GM12874 (cell line): Measurements from ENCODE around the gene PLSCR5.

Experiments
- TF ChIP-seq, protein P1 (sequence below): IDR thresholded peaks from 2 replicates; pipeline ENCODE4 v1.5.1; 2011; ENCODE audit warnings: low read depth, mild to moderate bottlenecking, control low read depth, low read length, moderate library complexity; ENCODE audit not compliant: insufficient read depth

The PLSCR5 gene

DNA sequence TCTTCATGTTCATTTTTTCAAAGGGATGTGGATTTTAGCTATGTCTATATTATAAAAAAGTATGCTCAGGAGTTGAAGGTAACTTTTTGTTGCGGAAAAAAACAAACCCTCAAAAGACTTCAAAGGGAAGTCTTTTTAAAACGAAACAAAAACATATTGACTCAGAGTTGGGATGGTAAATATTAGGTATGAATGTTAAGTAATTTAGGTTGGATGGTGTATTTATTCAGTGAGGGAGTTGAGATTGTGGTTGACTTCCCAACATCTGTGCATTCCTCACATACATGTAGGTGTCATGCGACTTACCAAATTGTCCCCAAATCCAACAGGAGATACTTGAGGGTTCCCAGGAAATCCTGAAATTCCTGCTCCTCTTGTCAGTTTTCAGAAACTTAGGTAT is 32.7 kb upstream of the PLSCR5 start:
- TF ChIP-seq, protein P1, sequence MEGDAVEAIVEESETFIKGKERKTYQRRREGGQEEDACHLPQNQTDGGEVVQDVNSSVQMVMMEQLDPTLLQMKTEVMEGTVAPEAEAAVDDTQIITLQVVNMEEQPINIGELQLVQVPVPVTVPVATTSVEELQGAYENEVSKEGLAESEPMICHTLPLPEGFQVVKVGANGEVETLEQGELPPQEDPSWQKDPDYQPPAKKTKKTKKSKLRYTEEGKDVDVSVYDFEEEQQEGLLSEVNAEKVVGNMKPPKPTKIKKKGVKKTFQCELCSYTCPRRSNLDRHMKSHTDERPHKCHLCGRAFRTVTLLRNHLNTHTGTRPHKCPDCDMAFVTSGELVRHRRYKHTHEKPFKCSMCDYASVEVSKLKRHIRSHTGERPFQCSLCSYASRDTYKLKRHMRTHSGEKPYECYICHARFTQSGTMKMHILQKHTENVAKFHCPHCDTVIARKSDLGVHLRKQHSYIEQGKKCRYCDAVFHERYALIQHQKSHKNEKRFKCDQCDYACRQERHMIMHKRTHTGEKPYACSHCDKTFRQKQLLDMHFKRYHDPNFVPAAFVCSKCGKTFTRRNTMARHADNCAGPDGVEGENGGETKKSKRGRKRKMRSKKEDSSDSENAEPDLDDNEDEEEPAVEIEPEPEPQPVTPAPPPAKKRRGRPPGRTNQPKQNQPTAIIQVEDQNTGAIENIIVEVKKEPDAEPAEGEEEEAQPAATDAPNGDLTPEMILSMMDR = no peak

DNA sequence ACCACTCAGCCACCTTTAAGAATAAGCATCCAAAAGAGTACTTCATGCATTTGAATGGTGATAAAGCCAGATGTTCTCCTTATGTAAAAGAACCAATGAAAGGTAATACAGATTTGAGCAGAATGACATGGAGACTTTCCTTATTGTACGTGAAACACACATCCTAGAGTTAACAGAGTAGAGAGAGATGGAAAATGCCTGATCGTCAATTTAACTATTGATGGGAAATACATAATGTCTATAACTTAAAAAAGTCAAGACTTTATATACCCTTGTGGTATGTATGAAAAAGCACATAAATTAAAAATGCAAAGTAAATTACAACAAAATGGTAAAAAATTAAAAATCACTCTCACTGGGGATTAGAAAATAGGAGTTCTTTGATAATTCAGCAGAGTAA is 31.7 kb upstream of the PLSCR5 start:
- TF ChIP-seq, protein P1 = no peak

DNA sequence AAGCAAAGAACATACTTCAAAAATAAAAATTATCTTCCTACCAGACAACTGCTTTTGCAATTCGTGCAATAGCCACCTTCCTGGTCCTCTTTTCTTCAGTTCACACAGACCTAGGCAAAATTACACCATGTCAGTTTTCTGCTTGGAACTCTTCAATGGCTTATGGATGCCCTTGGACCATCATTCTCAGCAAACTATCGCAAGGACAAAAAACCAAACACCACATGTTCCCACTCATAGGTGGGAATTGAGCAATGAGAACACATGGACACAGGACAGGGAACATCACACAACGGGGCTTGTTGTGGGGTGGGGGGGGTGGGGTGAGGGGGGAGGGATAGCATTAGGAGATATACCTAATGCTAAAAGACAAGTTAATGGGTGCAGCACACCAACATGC is 29.2 kb upstream of the PLSCR5 start:
- TF ChIP-seq, protein P1 = no peak

DNA sequence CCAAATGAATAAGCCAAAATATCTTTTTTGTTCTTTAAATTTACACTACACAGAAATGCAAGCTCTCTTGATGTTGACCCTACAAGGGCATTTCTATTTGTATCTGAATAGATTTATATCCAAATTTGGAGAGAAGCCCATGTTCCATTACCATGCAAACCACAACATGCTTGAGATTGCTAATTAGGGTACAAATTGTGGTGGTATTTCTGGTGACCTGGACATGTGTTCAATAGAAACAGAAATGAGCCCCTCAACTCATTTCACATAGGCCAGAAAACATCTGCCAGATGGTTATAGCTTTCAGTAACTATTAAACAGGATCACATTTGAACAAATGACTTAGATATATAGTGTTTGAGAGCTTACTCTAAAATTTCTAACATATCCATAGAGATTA is 23.5 kb upstream of the PLSCR5 start:
- TF ChIP-seq, protein P1 = no peak

DNA sequence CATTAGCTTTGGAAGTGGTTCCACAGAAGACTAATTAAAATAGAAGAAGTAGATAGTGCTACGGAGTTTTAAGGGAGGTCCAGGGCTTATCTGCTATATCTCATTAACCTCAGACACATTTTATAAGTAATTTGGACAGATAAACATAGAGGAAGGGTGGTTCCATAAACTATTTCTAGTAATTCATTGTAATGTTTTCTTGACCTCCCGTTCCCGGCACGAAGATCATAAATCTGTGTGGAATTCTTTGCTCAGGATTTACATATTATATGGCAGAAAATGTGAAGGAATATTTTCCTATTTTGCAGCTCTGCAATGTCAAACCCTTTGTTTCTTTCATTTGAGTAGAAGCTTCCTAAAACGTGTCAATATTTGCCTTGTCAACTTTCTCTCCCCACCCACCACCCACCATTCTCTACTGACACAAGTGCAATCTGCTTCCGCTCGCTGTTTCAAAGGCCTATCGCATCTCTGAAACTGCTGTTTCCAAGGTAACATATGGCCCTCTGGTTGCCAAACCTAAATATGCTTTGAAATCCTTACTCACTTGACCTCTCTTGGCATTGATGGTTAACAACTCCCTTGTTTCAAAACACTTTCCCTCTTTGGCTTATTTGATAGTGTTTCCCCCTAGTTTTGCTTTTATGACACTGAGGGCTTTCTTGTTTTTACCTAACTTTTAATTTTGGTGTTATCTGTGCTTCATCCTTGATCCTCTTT is 21.4 kb upstream of the PLSCR5 start:
- TF ChIP-seq, protein P1 = no peak

DNA sequence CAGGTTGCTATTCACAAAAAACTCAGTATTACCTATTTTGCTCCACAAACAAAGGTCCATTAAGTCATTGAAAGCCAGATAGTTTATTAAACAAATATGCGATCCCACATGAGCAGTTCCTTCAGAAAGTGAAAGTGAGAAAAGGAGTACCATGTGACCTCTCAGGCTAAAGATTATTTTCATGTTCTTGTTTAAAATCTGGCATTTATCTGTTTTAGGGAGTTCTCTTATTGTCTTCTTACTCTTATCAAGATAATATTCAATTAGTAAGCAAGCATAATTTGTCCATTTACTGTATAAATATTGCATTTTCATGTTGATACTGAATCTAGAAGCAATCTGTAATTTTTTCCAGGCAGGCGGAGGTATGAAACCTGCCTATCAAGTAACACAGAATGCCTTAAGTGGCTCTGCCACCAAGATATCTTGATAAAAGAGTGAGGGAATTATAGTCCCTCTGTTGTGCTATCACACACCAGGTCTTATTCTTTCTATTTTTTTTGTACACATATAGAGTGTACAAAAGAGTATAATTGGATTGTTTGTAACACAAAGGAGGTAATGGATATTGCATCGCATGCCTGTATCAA is 20.1 kb upstream of the PLSCR5 start:
- TF ChIP-seq, protein P1 = no peak

DNA sequence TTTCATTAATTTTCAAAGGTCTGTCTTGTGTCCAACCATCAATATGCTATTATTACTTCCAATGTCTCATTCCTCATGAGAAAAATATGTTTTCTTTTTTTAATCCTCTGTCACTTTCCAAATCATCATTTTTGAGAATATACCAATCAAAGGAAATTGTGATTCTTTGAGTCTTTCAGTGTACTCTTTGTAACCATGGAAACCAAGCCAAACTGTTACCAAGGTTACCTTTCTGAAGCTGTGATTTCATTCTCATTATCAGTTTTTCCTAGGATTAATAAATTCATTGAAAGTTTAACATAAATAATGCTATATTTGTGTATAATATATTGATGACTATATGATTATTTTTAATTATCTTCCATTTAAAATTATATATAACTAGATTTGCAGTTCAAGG is 16.6 kb upstream of the PLSCR5 start:
- TF ChIP-seq, protein P1 = no peak
